Measurements from ENCODE around the gene ENC1.

- no peak for TF ChIP-seq EZH2phosphoT487 (IDR thresholded peaks at IDR 0.05; ENCODE audit: insufficient read depth, low read depth)
- TF ChIP-seq EZH2 (IDR thresholded peaks at IDR 0.05; ENCODE audit: insufficient read depth, poor library complexity, severe bottlenecking) = no peak
These were observed 32.7 kb upstream of the ENC1 start for GRCh38 chr5:74673011-74673790.
